Keratinocyte (primary cell): ENCODE results near the gene TMEM119. TPM values are rescaled to one million over a fixed set of nuclear protein-coding genes. Genes with fewer than 3 reads are reported as not detected.

Experiments used
- DNase-seq: peaks from one replicate; pipeline ENCODE4 v3.0.0-alpha.2; 2011; ENCODE audit warnings: low read depth, missing footprints, low spot score
- FAIRE-seq: peaks from 2 replicates; lab custom pipeline; 2011; peaks lifted over from hg19 to GRCh38; lab: Jason Lieb, UNC
- H2AFZ ChIP-seq: 2 replicates; pipeline ENCODE4 v1.6.0; 2012; ENCODE audit warnings: low read length, control low read depth, inconsistent platforms; ENCODE audit not compliant: control insufficient read depth
- H3K27ac ChIP-seq: 2 replicates; pipeline ENCODE4 v1.5.1; 2011; ENCODE audit warnings: low read length; ENCODE audit not compliant: control insufficient read depth, insufficient read depth
- H3K27me3 ChIP-seq: 3 replicates; pipeline ENCODE4 v1.6.0; 2011; ENCODE audit warnings: low read length; ENCODE audit not compliant: control insufficient read depth, insufficient read depth; ENCODE audit errors: extremely low read depth
- H3K36me3 ChIP-seq, 2 experiments: 2 replicates in 1 of 2; 3 replicates in 1 of 2; pipeline ENCODE4 v1.5.1; 2011; ENCODE audit warnings: low read length in 2 of 2, mild to moderate bottlenecking in 1 of 2; ENCODE audit not compliant: control insufficient read depth in 2 of 2, insufficient read depth in 2 of 2; ENCODE audit errors: extremely low read depth in 1 of 2
- H3K4me1 ChIP-seq: 3 replicates; pipeline ENCODE4 v1.5.1; 2011; ENCODE audit warnings: low read length; ENCODE audit not compliant: control insufficient read depth, insufficient read depth; ENCODE audit errors: extremely low read depth
- H3K4me2 ChIP-seq: 3 replicates; pipeline ENCODE4 v1.6.0; 2011; ENCODE audit warnings: low read depth, low read length; ENCODE audit not compliant: control insufficient read depth, insufficient read depth; ENCODE audit errors: extremely low read depth
- H3K4me3 ChIP-seq, 3 experiments: fragments of 200-600 bp in 1 of 3; sonication (generic) in 1 of 3; 2 replicates in 2 of 3; 3 replicates in 1 of 3; pipeline ENCODE4 v1.5.1; 2011 to 2016; ENCODE audit warnings: low read length in 3 of 3, mild to moderate bottlenecking in 3 of 3, control low read depth in 2 of 3, inconsistent platforms in 1 of 3, low read depth in 1 of 3, mixed read lengths in 1 of 3, mixed run types in 1 of 3, moderate library complexity in 1 of 3; ENCODE audit not compliant: control insufficient read depth in 2 of 3, insufficient read depth in 2 of 3; ENCODE audit errors: extremely low read depth in 1 of 3
- H3K79me2 ChIP-seq: 2 replicates; pipeline ENCODE4 v1.6.0; 2012; ENCODE audit warnings: low read length; ENCODE audit not compliant: control insufficient read depth, insufficient read depth
- H3K9ac ChIP-seq: 3 replicates; pipeline ENCODE4 v1.6.0; 2011; ENCODE audit warnings: low read length; ENCODE audit not compliant: control insufficient read depth, insufficient read depth; ENCODE audit errors: extremely low read depth
- H3K9me1 ChIP-seq: 3 replicates; pipeline ENCODE4 v1.6.0; 2011; ENCODE audit warnings: low read length; ENCODE audit not compliant: control insufficient read depth, insufficient read depth; ENCODE audit errors: extremely low read depth
- H3K9me3 ChIP-seq: 2 replicates; pipeline ENCODE4 v1.5.1; 2012; ENCODE audit warnings: low read depth, low read length; ENCODE audit not compliant: control insufficient read depth
- H4K20me1 ChIP-seq: 3 replicates; pipeline ENCODE4 v1.6.0; 2011; ENCODE audit warnings: low read length; ENCODE audit not compliant: control insufficient read depth, insufficient read depth; ENCODE audit errors: extremely low read depth
- CTCF ChIP-seq, 3 experiments: IDR thresholded peaks in 1 of 3; conservative IDR thresholded peaks in 1 of 3; optimal IDR thresholded peaks in 1 of 3; 2 replicates in 2 of 3; 3 replicates in 1 of 3; pipeline versions ENCODE3 to v1.5.1; 2011; ENCODE audit warnings: low read length in 3 of 3, mild to moderate bottlenecking in 3 of 3, moderate library complexity in 2 of 3, control low read depth in 1 of 3, inconsistent platforms in 1 of 3; ENCODE audit not compliant: insufficient read depth in 2 of 3; ENCODE audit errors: extremely low read depth in 1 of 3
- EZH2 ChIP-seq: IDR thresholded peaks from one replicate; pipeline ENCODE4 v1.6.1; 2012; ENCODE audit warnings: inconsistent platforms, mild to moderate bottlenecking, low read length, moderate library complexity
- dilution Hi-C: fragments of 300-500 bp; cut with MboI; formaldehyde crosslinking; loops from one replicate; pipeline ENCODE4 v1.7.0; 2020; ENCODE audit warnings: low sequenced_read_pairs; ENCODE audit not compliant: extremely low pct_ligation_motif_present
- polyA plus RNA-seq, 5 experiments: library from polyadenylated mRNA; depleted of rRNA in 3 of 5; stranded (reverse) in 3 of 5; stranded (forward) in 1 of 5; unstranded in 1 of 5; fragments of >200 nt; gene quantifications; 1 replicate in 1 of 5; 2 replicates in 3 of 5; 3 replicates in 1 of 5; pipeline versions ENCODE4 v1.2.1 to v1.2.3, GENCODE V29; 2011 to 2012; ENCODE audit warnings: missing spikeins in 2 of 5, low read depth in 1 of 5, low replicate concordance in 1 of 5

The TMEM119 gene
- polyA plus RNA-seq, 1 donor (not counting 4 experiments of a cell fraction or from before 2014, with no cell fraction given), result not detected

GRCh38 chr12:108551535-108551934 is 46.3 kb downstream of the TMEM119 start:
- Histone ChIP-seq H3K27me3 (no peaks in the 10 kb centered on the region), H3K27ac (no peak overlapping the region), H3K9ac (no peak overlapping the region), H3K79me2 (peaks cover 82% of the 10 kb centered on the region), H2AFZ (no peak overlapping the region), H3K9me1 (peaks cover 4% of the 10 kb centered on the region), H4K20me1 (peaks cover 11% of the 10 kb centered on the region), H3K9me3 (no peaks in the 10 kb centered on the region), H3K36me3 (peaks cover 7 to 13% of the 10 kb centered on the region in 2 experiments), H3K4me1 (peaks cover 2% of the 10 kb centered on the region), H3K4me2 (no peak overlapping the region), H3K4me3 (no peak overlapping the region)
- FAIRE-seq, result no peak
- no peak for DNase-seq
- no peak for TF ChIP-seq EZH2
- dilution Hi-C loops, result no loop called here

- Histone ChIP-seq H3K79me2 (peaks cover 62% of the 10 kb centered on the region), H3K4me2 (no peak overlapping the region), H3K27me3 (no peaks in the 10 kb centered on the region), H3K36me3 (peaks cover 13% of the 10 kb centered on the region in 2 experiments), H3K9me3 (no peaks in the 10 kb centered on the region), H3K27ac (no peak overlapping the region), H3K9ac (no peak overlapping the region), H3K4me3 (no peak overlapping the region), H2AFZ (no peak overlapping the region), H4K20me1 (peaks cover 9% of the 10 kb centered on the region), H3K4me1 (no peaks in the 10 kb centered on the region), H3K9me1 (peaks cover 4% of the 10 kb centered on the region)
- dilution Hi-C loops, result no loop called here
- FAIRE-seq, result no peak
- DNase-seq, result no peak
- no peak for TF ChIP-seq CTCF (optimal IDR thresholded peaks at IDR 0.05 in 1 of 3, IDR thresholded peaks at IDR 0.05 in 1 of 3, conservative IDR thresholded peaks at IDR 0.05 in 1 of 3; ENCODE audit: extremely low read depth in 1 of 3, insufficient read depth in 2 of 3, low read length in 3 of 3)
- no peak for TF ChIP-seq EZH2
Measured at GRCh38 chr12:108548954-108549521, 48.8 kb downstream of the TMEM119 start.

- dilution Hi-C loops, result no loop called here
- TF ChIP-seq CTCF (optimal IDR thresholded peaks at IDR 0.05 in 1 of 3, IDR thresholded peaks at IDR 0.05 in 1 of 3, conservative IDR thresholded peaks at IDR 0.05 in 1 of 3; ENCODE audit: extremely low read depth in 1 of 3, insufficient read depth in 2 of 3, low read length in 3 of 3) (no peak), EZH2 (no peak)
- no peak for FAIRE-seq
Measured at GRCh38 chr12:108547686-108548085, 50.2 kb downstream of the TMEM119 start.

More at GRCh38 chr12:108547686-108548085, 50.2 kb downstream of the TMEM119 start:
- no peaks in the 10 kb centered on the region for H3K27me3 ChIP-seq
- H3K9ac ChIP-seq, result no peak overlapping the region
- peaks cover 4% of the 10 kb centered on the region for H3K9me1 ChIP-seq
- H3K4me1 ChIP-seq, result no peaks in the 10 kb centered on the region
- peaks cover 54% of the 10 kb centered on the region for H3K79me2 ChIP-seq
- H4K20me1 ChIP-seq, result peaks cover 3% of the 10 kb centered on the region
- no peaks in the 10 kb centered on the region for H3K9me3 ChIP-seq
- H3K4me2 ChIP-seq, result no peak overlapping the region
- H2AFZ ChIP-seq, result no peak overlapping the region
- no peak overlapping the region for H3K4me3 ChIP-seq
- no peak for DNase-seq
- peaks cover 13 to 19% of the 10 kb centered on the region in 2 experiments for H3K36me3 ChIP-seq
- H3K27ac ChIP-seq, result no peak overlapping the region
